ENCODE measurements around the gene CORO6. TPM values are rescaled to one million over a fixed set of nuclear protein-coding genes. Genes with fewer than 3 reads are reported as not detected.

The CORO6 gene
- total RNA-seq, 4 donors from 2014 or later = 2.0 to 39.9 (median 6.5) TPM

GRCh38 chr17:29633886-29634285 is 11.2 kb upstream of the CORO6 start:
- Histone ChIP-seq H3K4me1 (peaks cover 2 to 14% (median 4%) of the 10 kb centered on the region in 3 donors), H3K27ac (no peak overlapping the region), H3K9me3 (no peaks in the 10 kb centered on the region), H3K27me3 (no peaks in the 10 kb centered on the region), H3K36me3 (peaks cover 10 to 82% (median 16%) of the 10 kb centered on the region in 3 donors), H3K4me3 (no peak overlapping the region)
- DNase-seq = no peak
- intact Hi-C loops (cut with DNase I) = no loop called here
- WGBS, 2 donors = 89 to 93% methylated on average over 3 of the region's 3 CpGs
- TF ChIP-seq POLR2A (IDR thresholded peaks at IDR 0.05) = no peak
- no peak for TF ChIP-seq CTCF (IDR thresholded peaks at IDR 0.05)

GRCh38 chr17:29630630-29631193 is 8.0 kb upstream of the CORO6 start:
- intact Hi-C loops (cut with DNase I) = no loop called here
- DNase-seq = no peak
- Histone ChIP-seq H3K4me1 (peaks cover 0 to 39% (median 0%) of the 10 kb centered on the region in 3 donors), H3K36me3 (peaks cover 4 to 64% (median 8%) of the 10 kb centered on the region in 3 donors), H3K9me3 (no peaks in the 10 kb centered on the region), H3K27ac (no peak overlapping the region), H3K4me3 (no peak overlapping the region), H3K27me3 (no peaks in the 10 kb centered on the region)
- WGBS, 2 donors = 61 to 80% methylated on average over 5 to 6 of the region's 6 CpGs
- TF ChIP-seq POLR2A (IDR thresholded peaks at IDR 0.05) (no peak), CTCF (IDR thresholded peaks at IDR 0.05) (no peak)

GRCh38 chr17:29629839-29630238 is 7.1 kb upstream of the CORO6 start:
- Histone ChIP-seq H3K9me3 (no peaks in the 10 kb centered on the region), H3K4me1 (peaks cover 0 to 48% (median 0%) of the 10 kb centered on the region in 3 donors), H3K27me3 (no peaks in the 10 kb centered on the region), H3K27ac (no peak overlapping the region), H3K36me3 (peaks cover 0 to 55% (median 6%) of the 10 kb centered on the region in 3 donors), H3K4me3 (no peak overlapping the region)
- DNase-seq = no peak
- intact Hi-C loops (cut with DNase I) = no loop called here
- no peak for TF ChIP-seq POLR2A (IDR thresholded peaks at IDR 0.05)
- TF ChIP-seq CTCF (IDR thresholded peaks at IDR 0.05) = no peak
- WGBS, 2 donors = 68 to 74% methylated on average over 2 of the region's 2 CpGs

GRCh38 chr17:29628644-29629043 is 5.9 kb upstream of the CORO6 start:
- TF ChIP-seq POLR2A (IDR thresholded peaks at IDR 0.05) (no peak), CTCF (IDR thresholded peaks at IDR 0.05) (no peak)
- H3K27ac ChIP-seq = no peak overlapping the region
- no peak overlapping the region for H3K4me3 ChIP-seq
- peaks cover 0 to 43% (median 6%) of the 10 kb centered on the region in 3 donors for H3K36me3 ChIP-seq
- no peaks in the 10 kb centered on the region for H3K9me3 ChIP-seq
- intact Hi-C loops (cut with DNase I) = no loop called here
- H3K27me3 ChIP-seq = no peaks in the 10 kb centered on the region
- DNase-seq = no peak
- peaks cover 0 to 58% (median 0%) of the 10 kb centered on the region in 3 donors for H3K4me1 ChIP-seq
- WGBS, 2 donors = 65 to 83% methylated on average over 2 of the region's 2 CpGs

- Histone ChIP-seq H3K27me3 (peaks cover 0 to 1% (median 0%) of the 10 kb centered on the region in 4 donors), H3K4me3 (no peak overlapping the region), H3K27ac (no peak overlapping the region), H3K9me3 (no peaks in the 10 kb centered on the region), H3K36me3 (peaks cover 0 to 38% (median 6%) of the 10 kb centered on the region in 3 donors), H3K4me1 (peaks cover 1 to 65% (median 2%) of the 10 kb centered on the region in 3 donors)
- DNase-seq = no peak
- WGBS, 2 donors = 33 to 53% methylated on average over 1 of the region's 1 CpG
- TF ChIP-seq POLR2A (IDR thresholded peaks at IDR 0.05) = no peak
- no peak for TF ChIP-seq CTCF (IDR thresholded peaks at IDR 0.05)
- intact Hi-C loops (cut with DNase I) = no loop called here
Measured at GRCh38 chr17:29627951-29628350, 5.2 kb upstream of the CORO6 start.
